Heart left ventricle (tissue), 16 donors: ENCODE data around the gene PRADC1. TPM values are rescaled to one million over a fixed set of nuclear protein-coding genes. Genes with fewer than 3 reads are reported as not detected.
"Not testable (repeated sequence)": the region's sequence is repeated elsewhere in the genome, so short reads cannot be mapped to it uniquely, and the experiment has no call there.

Source experiments
- ATAC-seq, 4 donors: fragments of 200-7000 bp; cut with Tn5 transposase; one replicate each; pipeline ENCODE4 v1.9.1; 2020 to 2022; ENCODE audit warnings: moderate library complexity in 4 of 4, mild to moderate bottlenecking in 3 of 4, moderate number of reproducible peaks in 1 of 4
- DNase-seq, 5 donors: peaks; one replicate each; pipeline ENCODE4 v3.0.0-alpha.2; 2020
- H3K27ac ChIP-seq, 12 donors: fragments of 200-600 bp; sonication (generic) in 4 of 12; one replicate each; pipeline versions ENCODE4 v1.5.0 to v1.8.0; 2016 to 2022; ENCODE audit warnings: mild to moderate bottlenecking in 2 of 12
- H3K27me3 ChIP-seq, 9 donors: fragments of 200-600 bp; sonication (generic) in 2 of 9; one replicate each; pipeline versions ENCODE4 v1.5.1 to v1.8.0; 2016 to 2022; ENCODE audit warnings: mild to moderate bottlenecking in 3 of 9
- H3K36me3 ChIP-seq, 9 donors: fragments of 200-600 bp; sonication (generic) in 2 of 9; one replicate each; pipeline versions ENCODE4 v1.5.0 to v1.8.0; 2018 to 2022; ENCODE audit warnings: mild to moderate bottlenecking in 2 of 9
- H3K4me1 ChIP-seq, 12 donors: fragments of 200-600 bp; sonication (generic) in 4 of 12; one replicate each; pipeline versions ENCODE4 v1.5.0 to v1.8.0; 2016 to 2022; ENCODE audit warnings: mild to moderate bottlenecking in 3 of 12
- H3K4me3 ChIP-seq, 12 donors: fragments of 200-600 bp; sonication (generic) in 4 of 12; one replicate each; pipeline versions ENCODE4 v1.5.0 to v1.8.0; 2017 to 2022; ENCODE audit warnings: mild to moderate bottlenecking in 9 of 12, moderate library complexity in 4 of 12
- H3K9me3 ChIP-seq, 12 donors: fragments of 200-600 bp; sonication (generic) in 4 of 12; one replicate each; pipeline versions ENCODE4 v1.5.0 to v1.8.0; 2016 to 2022; ENCODE audit warnings: mild to moderate bottlenecking in 1 of 12
- CTCF ChIP-seq, 12 donors: fragments of 200-600 bp; sonication (generic) in 4 of 12; IDR thresholded peaks; one replicate each; pipeline versions ENCODE4 v1.5.0 to v1.8.0; 2018 to 2022; ENCODE audit warnings: antibody characterized with exemption in 12 of 12, mild to moderate bottlenecking in 5 of 12
- POLR2A ChIP-seq, 2 donors: fragments of 450-650 bp; IDR thresholded peaks; one replicate each; pipeline ENCODE4 v1.6.1; 2017; ENCODE audit warnings: antibody characterized with exemption in 2 of 2, mild to moderate bottlenecking in 2 of 2, moderate library complexity in 2 of 2
- WGBS, 4 donors: extraction: QIAGEN DNeasy Blood & Tissue Kit in 2 of 4; methylation state at CpG; one replicate each; pipeline versions ENCODE4 v1.1.5 to v1.1.7; 2013 to 2018; 5-methylcytosine and 5-hydroxymethylcytosine counted together
- intact Hi-C, 10 donors: fragments of 100-400 bp; cut with DNase I; formaldehyde crosslinking; loops; one replicate each; pipeline versions ENCODE4 v1.11.1 to v1.14.2; 2022
- polyA plus RNA-seq, 2 donors: library from polyadenylated mRNA; stranded (reverse); fragments of 200-250 nt; gene quantifications; one replicate each; pipeline ENCODE4 v1.2.3, GENCODE V29; 2013
- total RNA-seq, 9 donors: library from RNA; depleted of rRNA in 2 of 9; stranded (reverse); fragments of >200 nt in 2 of 9; fragmentation: NEBNext Ultra II Directional in 3 of 9; extraction: Animal tissue kit (Norgen Biotek cat#: 25700) in 3 of 9; gene quantifications; one replicate each; pipeline versions ENCODE4 v1.1.0 to v1.2.4, GENCODE V29; 2016 to 2023
- donor health status: ischemic (EF 13 %, LVEDD 7.1; RV severe dilation, severe dysfunction).
- donor health status: healthy with polysubstance abuse.
- donor health status: DM: no; HTN: yes; CAD: no.
- donor health status: DM: no; HTN: no; CAD: no.
- donor health status: ischemic (EF 25% LVEDD 6.9; RV normal size, moderate dysfunction).
- donor health status: ischemic (EF 25% LVEDD 5.7; RV mildly dilated, moderate dysfunction).
- donor health status: healthy.
- donor health status: DM: yes; HTN: yes; CAD: no.
- donor health status: ischemic (EF 35%, LVEDD 5.7; RV mildly dilated, moderate dysfunction).
- donor health status: nonischemic (EF 11% LVEDD 7.7; RV severe dilation, severe dysfunction).
- donor health status: DM: yes; HTN: yes; CAD: no.
- donor health status: PGD.
- donor health status: ischemic (EF 29% LVEDD 5.4; RV normal size, mild dysfunction).
- donor health status: nonischemic (EF 23%, LVEDD 6.1; RV moderate dilation, normal function).

Gene PRADC1
- total and polyA plus RNA-seq, 11 donors: 57.2 to 155 (median 86.4) TPM

- 81 to 88% (median 87%) methylated on average over 2 to 4 of the region's 4 CpGs for WGBS, 4 donors
- H3K9me3 ChIP-seq: no peaks in the 10 kb centered on the region
- H3K36me3 ChIP-seq: no peaks in the 10 kb centered on the region
- DNase-seq (no peak), ATAC-seq (no peak)
- H3K27ac ChIP-seq: no peak overlapping the region
- H3K4me1 ChIP-seq: peaks cover 0 to 14% (median 3%) of the 10 kb centered on the region in 12 donors
- no peak for TF ChIP-seq CTCF (IDR thresholded peaks at IDR 0.05)
- TF ChIP-seq POLR2A (IDR thresholded peaks at IDR 0.05): no peak
- H3K4me3 ChIP-seq: no peak overlapping the region
- intact Hi-C loops: no loop called here
- peaks cover 10 to 47% (median 33%) of the 10 kb centered on the region in 9 donors for H3K27me3 ChIP-seq
Measured at GRCh38 chr2:73264783-73265182, 31.7 kb upstream of the PRADC1 start.

GRCh38 chr2:73264332-73264606 is 31.2 kb upstream of the PRADC1 start:
- H3K27me3 ChIP-seq: peaks cover 10 to 42% (median 31%) of the 10 kb centered on the region in 9 donors
- no peak for TF ChIP-seq CTCF (IDR thresholded peaks at IDR 0.05)
- no peak for TF ChIP-seq POLR2A (IDR thresholded peaks at IDR 0.05)
- WGBS, 4 donors: 82 to 91% (median 87%) methylated on average over 6 to 15 of the region's 15 CpGs
- DNase-seq (no peak), ATAC-seq (no peak)
- intact Hi-C loops: no loop called here
- H3K4me3 ChIP-seq: no peak overlapping the region
- no peaks in the 10 kb centered on the region for H3K9me3 ChIP-seq
- H3K27ac ChIP-seq: no peak overlapping the region
- H3K36me3 ChIP-seq: no peaks in the 10 kb centered on the region
- H3K4me1 ChIP-seq: peaks cover 0 to 9% (median 3%) of the 10 kb centered on the region in 12 donors

- H3K4me1 ChIP-seq: peaks cover 0 to 5% (median 1%) of the 10 kb centered on the region in 12 donors
- H3K36me3 ChIP-seq: no peaks in the 10 kb centered on the region
- intact Hi-C loops: no loop called here
- no peaks in the 10 kb centered on the region for H3K9me3 ChIP-seq
- DNase-seq: no peak
- no peak overlapping the region for H3K27ac ChIP-seq
- ATAC-seq: no peak
- peaks cover 6 to 36% (median 27%) of the 10 kb centered on the region in 9 donors for H3K27me3 ChIP-seq
- H3K4me3 ChIP-seq: no peak overlapping the region
- TF ChIP-seq CTCF (IDR thresholded peaks at IDR 0.05) (no peak), POLR2A (IDR thresholded peaks at IDR 0.05) (no peak)
- 91 to 94% (median 93%) methylated on average over 15 to 16 of the region's 16 CpGs for WGBS, 4 donors
Measured at GRCh38 chr2:73263540-73264331, 30.7 kb upstream of the PRADC1 start.

GRCh38 chr2:73262691-73263429 is 29.8 kb upstream of the PRADC1 start:
- ATAC-seq, H3K27ac ChIP-seq, DNase-seq, H3K9me3 ChIP-seq, H3K36me3 ChIP-seq, H3K4me3 ChIP-seq, H3K4me1 ChIP-seq, intact Hi-C loops: not testable (repeated sequence)
- peaks cover 0 to 28% (median 18%) of the 10 kb centered on the region in 9 donors for H3K27me3 ChIP-seq
- 85 to 94% (median 92%) methylated on average over 15 to 18 of the region's 18 CpGs for WGBS, 4 donors
